ENCODE data around the gene OXTR. TPM values are rescaled to one million over a fixed set of nuclear protein-coding genes. Genes with fewer than 3 reads are reported as not detected.

The OXTR gene
- total and polyA plus RNA-seq, 2 experiments from 2014 or later, result 0.97 to 1.9 TPM

GRCh38 chr3:8775602-8776001 is 6.2 kb upstream of the OXTR start:
- Histone ChIP-seq H2AFZ (no peak overlapping the region), H3K79me2 (no peaks in the 10 kb centered on the region), H3K27ac (no peak overlapping the region), H3K27me3 (no peaks in the 10 kb centered on the region), H3K4me3 (no peak overlapping the region), H3K4me2 (no peak overlapping the region), H3K4me1 (ENCODE audit: insufficient read depth) (no peaks in the 10 kb centered on the region), H4K20me1 (ENCODE audit: insufficient read depth, poor library complexity, severe bottlenecking) (no peaks in the 10 kb centered on the region), H3K9me3 (ENCODE audit: low read depth) (no peaks in the 10 kb centered on the region), H3K9me2 (replicated peaks; ENCODE audit: insufficient read depth) (no peaks in the 10 kb centered on the region), H3K36me3 (replicated peaks; ENCODE audit: insufficient read depth, low read depth) (no peaks in the 10 kb centered on the region)
- WGBS (ENCODE audit: low lambda C conversion rate, missing lambda C conversion rate), result 94% methylated on average over 6 of the region's 6 CpGs
- TF ChIP-seq CTCF (IDR thresholded peaks at IDR 0.05; ENCODE audit: poor library complexity) (no peak), EZH2 (IDR thresholded peaks at IDR 0.05; ENCODE audit: borderline replicate concordance) (no peak), EZH2phosphoT487 (IDR thresholded peaks at IDR 0.05; ENCODE audit: low read depth, severe bottlenecking, unreplicated experiment) (no peak)
- DNase-seq (ENCODE audit: low spot score), result no peak

- Histone ChIP-seq H2AFZ (no peak overlapping the region), H3K27ac (no peak overlapping the region), H3K36me3 (replicated peaks; ENCODE audit: insufficient read depth, low read depth) (no peaks in the 10 kb centered on the region), H3K27me3 (peaks cover 1% of the 10 kb centered on the region), H3K4me1 (ENCODE audit: insufficient read depth) (no peaks in the 10 kb centered on the region), H3K4me2 (no peak overlapping the region), H3K9me3 (ENCODE audit: low read depth) (no peaks in the 10 kb centered on the region), H3K4me3 (no peak overlapping the region), H4K20me1 (ENCODE audit: insufficient read depth, poor library complexity, severe bottlenecking) (no peaks in the 10 kb centered on the region), H3K79me2 (no peaks in the 10 kb centered on the region), H3K9me2 (replicated peaks; ENCODE audit: insufficient read depth) (no peaks in the 10 kb centered on the region)
- TF ChIP-seq EZH2 (IDR thresholded peaks at IDR 0.05; ENCODE audit: borderline replicate concordance) (no peak), CTCF (IDR thresholded peaks at IDR 0.05; ENCODE audit: poor library complexity) (no peak), EZH2phosphoT487 (IDR thresholded peaks at IDR 0.05; ENCODE audit: low read depth, severe bottlenecking, unreplicated experiment) (no peak)
- 74% methylated on average over 5 of the region's 5 CpGs for WGBS (ENCODE audit: low lambda C conversion rate, missing lambda C conversion rate)
- DNase-seq (ENCODE audit: low spot score), result no peak
Observed at GRCh38 chr3:8775181-8775580, 5.8 kb upstream of the OXTR start.

GRCh38 chr3:8773941-8774542 is 4.6 kb upstream of the OXTR start:
- H3K9me2 ChIP-seq (replicated peaks; ENCODE audit: insufficient read depth), result no peaks in the 10 kb centered on the region
- no peaks in the 10 kb centered on the region for H3K9me3 ChIP-seq (ENCODE audit: low read depth)
- H3K79me2 ChIP-seq, result no peaks in the 10 kb centered on the region
- peaks cover 4% of the 10 kb centered on the region for H3K4me1 ChIP-seq (ENCODE audit: insufficient read depth)
- no peaks in the 10 kb centered on the region for H3K36me3 ChIP-seq (replicated peaks; ENCODE audit: insufficient read depth, low read depth)
- H3K27me3 ChIP-seq, result peaks cover 10% of the 10 kb centered on the region
- TF ChIP-seq EZH2 (IDR thresholded peaks at IDR 0.05; ENCODE audit: borderline replicate concordance), result no peak
- no peak for TF ChIP-seq EZH2phosphoT487 (IDR thresholded peaks at IDR 0.05; ENCODE audit: low read depth, severe bottlenecking, unreplicated experiment)
- TF ChIP-seq CTCF (IDR thresholded peaks at IDR 0.05; ENCODE audit: poor library complexity), result no peak
- H4K20me1 ChIP-seq (ENCODE audit: insufficient read depth, poor library complexity, severe bottlenecking), result no peaks in the 10 kb centered on the region
- H2AFZ ChIP-seq, result no peak overlapping the region
- H3K4me3 ChIP-seq, result no peak overlapping the region
- no peak overlapping the region for H3K27ac ChIP-seq
- 77% methylated on average over 5 of the region's 5 CpGs for WGBS (ENCODE audit: low lambda C conversion rate, missing lambda C conversion rate)
- DNase-seq (ENCODE audit: low spot score), result no peak
- H3K4me2 ChIP-seq, result no peak overlapping the region

All from hepatocyte (in vitro differentiated cells).